NCI-H2029 (cell line): ENCODE measurements around the gene PEPD.

Experiments used
- DNase-seq: peaks from one replicate; lab custom pipeline; 2025; lab: John Stamatoyannopoulos, UW

PEPD gene

DNA sequence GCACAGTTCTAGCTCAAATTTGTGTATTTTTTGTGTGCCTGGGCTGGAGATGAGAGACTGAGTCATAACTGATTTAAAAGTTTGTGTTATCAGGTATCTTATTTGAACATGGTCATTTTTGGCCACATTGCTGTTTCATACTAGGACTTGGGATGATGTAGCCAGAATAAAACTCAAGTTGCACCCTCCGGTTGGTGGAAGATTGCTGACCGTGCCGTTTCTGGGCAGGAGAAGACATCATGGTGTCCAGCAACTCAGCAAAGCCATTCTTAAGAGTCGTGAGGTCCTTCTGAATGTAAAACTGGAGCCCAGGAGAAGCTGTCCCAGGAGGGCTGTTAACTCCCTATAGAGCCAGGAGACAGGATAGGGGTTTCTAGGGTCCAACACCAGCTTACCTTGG is 140.5 kb downstream of the PEPD start:
- no peak for DNase-seq

- no peak for DNase-seq
Measured at GRCh38 chr19:33379151-33379829, 142.3 kb downstream of the PEPD start.

DNA sequence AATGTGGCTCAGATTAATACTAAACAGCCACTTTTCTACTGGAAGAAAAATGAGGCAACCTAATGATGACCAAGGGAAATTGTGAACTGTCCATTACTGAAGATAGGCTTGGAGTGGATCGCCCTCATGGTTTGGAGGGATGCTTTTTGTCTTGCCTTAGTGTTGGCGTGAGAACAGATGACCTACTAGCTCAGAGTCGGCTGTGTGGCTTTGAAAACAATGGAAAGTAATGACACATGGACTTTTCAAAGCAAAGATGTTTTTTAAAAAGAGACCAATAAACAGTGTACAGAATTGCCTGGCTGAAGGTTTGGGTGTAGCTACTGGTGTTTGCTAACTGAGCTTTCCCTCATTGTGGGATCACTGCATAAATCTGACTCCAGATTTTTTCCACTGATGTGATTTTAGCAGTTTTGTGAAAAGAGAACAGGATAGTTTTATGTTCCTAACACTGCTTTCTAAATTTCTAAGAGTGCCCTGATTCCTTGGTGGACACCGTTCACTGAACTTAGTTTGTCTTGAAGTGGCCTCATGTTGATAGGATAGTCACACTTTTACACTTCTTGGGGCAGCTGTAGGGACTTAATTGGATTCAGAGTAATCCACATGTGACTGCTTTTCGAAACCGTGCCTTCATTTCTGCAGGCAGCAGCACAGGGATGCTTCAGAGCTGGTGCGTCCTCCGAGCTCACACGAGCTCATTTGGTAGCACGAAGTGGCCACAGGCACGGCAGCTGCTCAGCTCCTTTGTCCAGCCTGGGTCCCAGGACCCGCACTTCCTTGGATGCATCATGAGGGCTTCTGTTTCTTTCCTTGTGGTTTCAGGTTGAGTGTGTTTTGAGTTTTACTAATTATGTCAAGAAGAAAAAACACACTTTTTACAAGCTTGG is 143.8 kb downstream of the PEPD start:
- no peak for DNase-seq

- no peak for DNase-seq
Measured at GRCh38 chr19:33376941-33377557, 144.5 kb downstream of the PEPD start.

- DNase-seq, result no peak
Measured at GRCh38 chr19:33376423-33376822, 145.2 kb downstream of the PEPD start.

DNA sequence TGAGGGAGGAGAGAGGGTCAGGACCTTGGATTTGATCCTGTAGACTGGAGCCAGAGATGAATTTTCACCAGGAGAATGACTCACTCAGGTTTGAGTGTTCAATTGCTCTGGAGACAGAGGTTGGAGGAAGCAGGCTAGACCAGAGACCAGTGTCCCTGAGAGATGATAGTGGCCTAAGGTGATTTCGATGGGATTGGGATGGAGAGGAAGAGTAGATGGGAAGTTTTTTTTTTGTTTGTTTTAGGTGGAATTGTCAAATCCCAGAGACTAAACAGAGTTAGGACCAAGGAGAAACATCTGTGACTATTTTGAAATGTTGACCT is 145.8 kb downstream of the PEPD start:
- no peak for DNase-seq

DNA sequence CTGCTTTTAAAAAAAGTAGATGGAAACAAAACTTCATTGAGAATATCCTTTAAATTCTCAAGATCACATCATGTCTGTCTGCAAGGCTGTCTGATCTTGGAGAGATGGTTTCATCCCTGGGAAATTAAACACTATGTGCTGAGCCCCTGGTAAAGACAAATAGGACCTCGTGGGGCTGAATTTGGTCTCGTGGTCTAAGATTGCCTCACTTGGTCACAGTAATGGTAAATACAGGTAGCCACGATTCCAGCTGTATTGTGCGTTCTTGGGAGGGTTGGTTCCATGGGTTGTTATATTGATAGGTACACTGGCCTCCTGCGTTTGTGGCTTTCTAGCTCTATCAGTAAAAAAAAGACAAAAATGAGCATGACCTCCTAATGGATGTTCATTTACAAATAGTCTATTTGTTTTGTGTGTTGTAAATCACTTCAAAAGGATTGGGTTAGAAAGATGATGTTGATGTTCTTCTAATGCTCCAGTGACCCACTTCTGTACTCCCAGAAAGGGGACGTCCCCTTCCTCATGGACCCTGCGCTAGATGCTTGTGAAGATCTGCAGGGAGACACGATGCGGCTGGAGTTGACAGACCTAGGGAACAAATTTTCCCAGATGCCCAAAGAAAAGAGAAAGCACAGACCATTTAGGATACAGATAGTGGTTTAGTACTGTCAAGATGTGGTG is 146.3 kb downstream of the PEPD start:
- no peak for DNase-seq

DNA sequence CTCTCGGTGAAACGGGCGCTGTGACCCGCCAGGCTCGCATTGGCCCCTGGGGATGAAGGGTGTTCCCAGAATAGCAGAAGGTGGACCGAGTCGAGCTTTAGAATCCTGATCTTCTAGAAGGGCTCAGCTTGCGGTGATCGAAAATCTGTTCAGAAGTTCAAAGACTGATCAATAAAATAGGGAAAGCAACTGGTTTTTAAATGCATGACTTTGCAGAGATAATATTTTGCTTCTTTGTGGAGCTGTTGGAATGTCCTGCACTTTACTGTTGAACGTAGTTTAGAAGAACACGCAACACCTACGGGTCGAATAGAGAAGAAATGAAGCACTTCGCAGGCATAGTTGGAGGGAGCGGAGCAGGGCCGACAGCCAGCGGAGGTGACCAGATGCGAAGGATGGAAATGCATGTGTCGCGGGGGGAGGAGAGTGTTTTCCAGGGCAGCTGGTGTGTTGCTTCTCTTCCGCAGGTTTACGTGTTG is 147.3 kb downstream of the PEPD start:
- no peak for DNase-seq

- peak; percentile 70 for DNase-seq
Measured at GRCh38 chr19:33373453-33374235, 147.9 kb downstream of the PEPD start, which contains the start of gene CEBPG. TSS of gene CEBPG (plus strand) at chr19:33373709. CDS start at chr19:33379240, 5,531 bp downstream.

DNA sequence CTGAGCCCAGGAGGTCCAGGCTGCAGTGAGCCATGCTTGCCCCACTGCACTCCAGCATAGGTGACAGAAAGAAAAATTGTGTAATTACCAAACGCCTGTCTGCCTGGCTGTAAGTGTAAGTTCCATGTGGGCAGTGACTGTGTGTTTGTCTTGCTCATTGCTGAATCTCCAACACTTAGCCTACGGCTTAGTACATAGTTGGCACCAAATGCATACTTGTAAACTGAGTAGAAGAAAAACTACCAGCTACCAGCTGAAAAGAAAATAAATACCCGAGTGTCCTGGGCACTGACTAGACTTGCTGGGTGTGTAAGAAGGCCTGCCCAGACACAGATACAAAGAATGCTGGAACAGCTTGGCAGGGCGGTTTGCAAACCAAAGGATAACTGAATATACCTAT is 150.8 kb downstream of the PEPD start:
- DNase-seq, result no peak

- DNase-seq, result no peak
Measured at GRCh38 chr19:33368074-33368864, 153.3 kb downstream of the PEPD start.

DNA sequence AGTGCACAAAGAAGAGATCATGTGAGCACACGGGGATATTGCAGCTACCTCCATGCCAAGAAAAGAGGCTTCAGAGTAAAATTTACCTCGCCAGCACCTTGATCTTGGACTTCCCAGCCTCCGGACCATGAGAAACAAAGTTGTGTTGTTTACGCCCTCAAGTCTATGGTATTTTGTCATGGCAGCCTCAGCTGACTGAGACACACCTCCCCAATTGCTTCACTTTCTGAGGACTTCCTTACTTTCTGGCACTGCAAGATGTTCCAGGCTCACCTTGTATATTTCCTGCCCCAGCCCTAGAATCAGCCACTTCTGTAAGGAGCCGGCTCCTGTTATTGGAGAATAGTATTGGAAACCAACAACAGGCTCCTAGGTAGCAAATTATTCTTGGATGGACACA is 154.7 kb downstream of the PEPD start:
- no peak for DNase-seq

- DNase-seq, result no peak
Measured at GRCh38 chr19:33366127-33366526, 155.5 kb downstream of the PEPD start.

DNA sequence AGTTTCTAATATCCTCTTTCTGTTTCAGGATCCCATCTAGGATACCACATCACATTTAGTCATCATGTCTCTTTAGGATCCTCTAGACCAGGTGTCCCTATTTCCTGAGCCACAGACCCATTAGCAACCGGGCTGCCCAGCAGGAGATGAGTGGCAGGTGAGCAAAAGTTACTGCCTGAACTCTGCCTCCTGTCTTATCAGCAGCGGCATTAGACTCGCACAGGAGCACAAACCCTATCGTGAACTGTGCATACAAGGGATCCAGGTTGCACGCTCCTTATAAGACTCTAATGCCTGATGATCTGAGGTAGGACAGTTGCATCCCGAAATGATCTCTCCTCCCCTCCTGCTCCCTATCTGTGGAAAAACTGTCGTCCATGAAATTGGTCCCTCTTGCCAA is 155.9 kb downstream of the PEPD start:
- no peak for DNase-seq

DNA sequence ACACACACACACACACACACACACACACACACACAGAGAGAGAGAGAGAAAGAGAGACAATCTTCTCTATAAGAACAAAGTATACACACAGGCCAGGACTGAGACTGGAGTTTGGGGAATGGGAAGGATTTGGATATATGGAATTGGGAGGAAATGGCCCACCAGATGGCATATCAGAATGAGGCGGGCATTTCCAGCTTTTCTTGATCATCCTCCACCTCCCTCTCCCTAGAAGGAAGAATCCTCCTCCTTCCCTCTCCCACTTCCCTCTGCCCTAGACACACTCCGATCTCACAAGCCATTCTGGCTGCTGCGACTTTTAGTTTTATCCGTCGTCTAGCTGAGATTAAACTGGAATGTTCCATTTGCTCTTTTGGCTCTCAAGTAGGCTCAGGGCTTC is 158.1 kb downstream of the PEPD start:
- no peak for DNase-seq

DNA sequence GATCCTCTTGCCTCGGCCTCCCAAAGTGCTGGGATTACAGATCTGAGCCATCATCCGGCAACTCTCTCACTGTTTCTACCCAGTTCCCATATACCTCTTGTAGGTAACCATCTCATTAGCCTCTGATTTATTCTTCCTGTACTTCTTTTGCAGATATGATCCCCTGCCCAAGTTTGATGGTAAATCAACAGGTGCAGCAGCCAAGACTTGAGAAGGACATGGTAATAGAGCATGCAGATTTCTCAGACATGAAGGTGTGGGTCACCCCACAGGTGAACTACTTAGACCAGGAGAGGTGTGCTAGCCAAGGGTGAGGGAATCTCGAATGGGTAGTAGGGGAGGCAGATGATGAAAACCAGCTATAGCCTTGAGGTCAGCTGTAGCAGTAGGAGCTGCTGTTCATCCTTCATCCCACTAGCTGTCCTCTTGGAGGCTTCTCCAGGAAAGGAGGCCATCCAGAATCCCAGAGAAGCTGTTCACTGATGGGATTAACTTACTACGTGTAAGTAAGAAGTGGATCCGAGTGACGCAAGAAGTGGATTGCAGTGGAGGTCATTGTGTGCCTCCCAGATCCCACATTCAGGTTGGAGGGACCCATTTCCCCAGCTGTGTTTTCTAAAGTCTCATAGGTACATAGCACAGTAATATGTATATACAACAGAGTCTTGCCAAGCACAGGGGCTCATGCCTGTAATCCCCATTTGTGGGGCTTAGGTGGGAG is 158.9 kb downstream of the PEPD start:
- no peak for DNase-seq

- DNase-seq, result no peak
Measured at GRCh38 chr19:33359581-33359980, 162.0 kb downstream of the PEPD start.

GRCh38 chr19:33358408-33358807 is 163.2 kb downstream of the PEPD start:
- no peak for DNase-seq

DNA sequence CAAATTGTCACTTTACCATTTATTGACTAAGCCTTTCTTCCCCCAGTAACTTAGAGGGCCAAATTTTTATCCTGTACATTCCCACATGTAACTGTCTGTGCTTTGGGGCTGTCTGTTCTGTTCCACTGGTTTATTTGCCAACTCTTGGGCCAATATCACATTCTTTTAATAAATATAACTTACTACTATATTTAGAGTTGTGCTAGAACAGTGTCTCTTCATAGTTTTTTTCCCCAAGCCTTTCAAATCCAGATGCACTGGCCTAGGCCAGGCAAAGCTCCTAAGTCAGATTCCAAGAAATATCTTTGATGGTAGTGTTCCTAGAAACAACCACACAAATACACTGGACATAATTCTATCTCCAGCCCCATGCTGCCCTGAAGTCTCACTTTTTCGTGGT is 164.0 kb downstream of the PEPD start:
- DNase-seq, result no peak

DNA sequence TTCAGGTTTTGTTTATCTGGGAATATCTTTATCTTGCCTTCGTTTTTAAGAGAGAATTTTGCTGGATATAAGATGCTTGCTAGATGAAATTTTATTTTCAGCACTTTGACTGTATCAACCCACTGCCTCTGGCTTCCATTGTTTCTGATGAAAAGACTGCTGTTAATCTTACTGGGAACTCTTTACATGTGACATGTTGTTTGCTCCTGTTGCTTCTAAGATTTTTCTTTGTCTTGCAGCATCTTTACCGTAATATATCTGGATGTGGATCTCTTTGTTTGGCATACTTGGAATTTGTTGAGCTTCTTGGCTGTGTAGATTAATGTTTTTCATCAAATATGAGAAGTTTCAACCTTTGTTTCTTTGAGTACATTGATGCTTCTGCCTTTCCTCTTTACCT is 166.1 kb downstream of the PEPD start:
- no peak for DNase-seq
